GM12801 (cell line): Measurements from ENCODE around the gene SLIT1.

Source experiments
- CTCF ChIP-seq: IDR thresholded peaks from one replicate; pipeline ENCODE4 v1.5.1; 2011; ENCODE audit warnings: control low read depth; ENCODE audit not compliant: insufficient read length; ENCODE audit errors: extremely low read depth

The SLIT1 gene

GRCh38 chr10:97018251-97019212 lies 167.2 kb downstream of the SLIT1 start:
- TF ChIP-seq CTCF, result no peak

- no peak for TF ChIP-seq CTCF
These were observed 168.3 kb downstream of the SLIT1 start for GRCh38 chr10:97017474-97017903.

GRCh38 chr10:97016728-97017473 lies 168.9 kb downstream of the SLIT1 start:
- no peak for TF ChIP-seq CTCF

- no peak for TF ChIP-seq CTCF
These were observed 170.5 kb downstream of the SLIT1 start for GRCh38 chr10:97015240-97015639.

- TF ChIP-seq CTCF, result no peak
These were observed 171.8 kb downstream of the SLIT1 start for GRCh38 chr10:97013983-97014382.

DNA sequence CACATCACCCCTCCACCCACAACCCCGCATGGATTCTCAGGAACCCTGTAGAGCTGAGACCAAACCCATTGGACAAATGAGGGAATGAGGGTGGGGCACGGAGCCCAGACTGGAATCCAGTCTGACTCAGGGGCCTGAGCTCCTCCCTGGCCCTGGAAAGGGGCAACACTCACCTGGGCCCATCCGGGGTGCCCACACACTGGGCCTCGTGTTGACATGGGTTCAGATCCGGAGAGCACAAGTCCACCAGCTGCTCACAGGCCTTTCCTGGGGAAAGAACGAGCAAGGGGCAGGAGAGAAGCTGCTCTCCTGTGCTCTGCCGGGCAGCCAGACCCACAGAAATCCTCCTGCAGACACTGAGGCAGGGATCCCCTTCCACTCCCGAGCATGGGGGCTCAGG lies 172.2 kb downstream of the SLIT1 start:
- no peak for TF ChIP-seq CTCF

DNA sequence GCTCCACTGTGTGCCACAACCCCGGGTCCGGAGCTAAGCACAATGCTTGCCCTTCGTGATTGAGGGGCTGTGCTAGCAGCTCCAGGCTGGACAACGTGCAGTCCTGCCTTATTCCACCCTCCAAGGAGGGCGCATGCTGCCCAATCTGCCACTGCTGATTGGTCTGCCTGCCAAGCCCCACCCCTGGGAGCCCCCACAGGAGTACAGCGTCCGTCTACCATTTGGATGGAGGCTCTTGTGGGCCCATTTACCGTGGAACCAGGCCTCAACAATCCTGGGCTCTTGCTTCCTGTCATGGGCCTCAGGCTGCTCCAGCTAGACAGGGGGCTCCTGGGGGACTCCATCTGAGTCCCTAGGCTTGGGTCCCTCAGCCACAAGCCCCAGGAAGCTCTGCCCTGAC lies 173.3 kb downstream of the SLIT1 start:
- TF ChIP-seq CTCF, result no peak
